ENCODE results near the gene IQSEC3. TPM values are rescaled to one million over a fixed set of nuclear protein-coding genes. Genes with fewer than 3 reads are reported as not detected.

Gene IQSEC3
- polyA plus RNA-seq, 1 experiment: not detected

DNA sequence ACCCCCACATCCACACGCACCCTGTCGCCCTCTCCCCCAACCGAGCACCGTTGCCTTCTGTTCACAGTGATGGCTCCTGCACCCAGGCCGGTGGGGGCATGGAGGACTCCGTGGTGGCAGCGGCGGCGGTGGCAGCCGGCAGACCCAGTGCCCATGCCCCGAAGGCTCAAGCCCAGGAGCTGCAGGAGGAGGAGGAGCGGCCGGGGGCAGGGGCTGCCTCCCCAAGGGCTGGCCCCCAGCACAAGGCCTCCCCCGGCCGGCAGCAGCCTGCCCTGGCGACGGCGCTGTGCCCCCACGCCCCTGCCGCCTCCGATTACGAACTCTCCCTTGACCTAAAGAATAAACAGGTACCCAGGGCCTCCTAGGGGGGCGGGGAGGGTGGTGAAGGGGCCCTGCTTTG lies 59.0 kb downstream of the IQSEC3 start:
- no peaks in the 10 kb centered on the region for H3K36me3 ChIP-seq (ENCODE audit: control insufficient read depth, insufficient read depth, low read length)
- ChIA-PET POLR2A (no interaction called here), CTCF (no interaction called here)
- no peak overlapping the region for H3K4me3 ChIP-seq (ENCODE audit: low read depth, low read length)
- H3K27me3 ChIP-seq (ENCODE audit: control insufficient read depth, insufficient read depth, low read length): peaks cover 4% of the 10 kb centered on the region
- no peak for DNase-seq (ENCODE audit: low read depth)
- TF ChIP-seq, protein P1, sequence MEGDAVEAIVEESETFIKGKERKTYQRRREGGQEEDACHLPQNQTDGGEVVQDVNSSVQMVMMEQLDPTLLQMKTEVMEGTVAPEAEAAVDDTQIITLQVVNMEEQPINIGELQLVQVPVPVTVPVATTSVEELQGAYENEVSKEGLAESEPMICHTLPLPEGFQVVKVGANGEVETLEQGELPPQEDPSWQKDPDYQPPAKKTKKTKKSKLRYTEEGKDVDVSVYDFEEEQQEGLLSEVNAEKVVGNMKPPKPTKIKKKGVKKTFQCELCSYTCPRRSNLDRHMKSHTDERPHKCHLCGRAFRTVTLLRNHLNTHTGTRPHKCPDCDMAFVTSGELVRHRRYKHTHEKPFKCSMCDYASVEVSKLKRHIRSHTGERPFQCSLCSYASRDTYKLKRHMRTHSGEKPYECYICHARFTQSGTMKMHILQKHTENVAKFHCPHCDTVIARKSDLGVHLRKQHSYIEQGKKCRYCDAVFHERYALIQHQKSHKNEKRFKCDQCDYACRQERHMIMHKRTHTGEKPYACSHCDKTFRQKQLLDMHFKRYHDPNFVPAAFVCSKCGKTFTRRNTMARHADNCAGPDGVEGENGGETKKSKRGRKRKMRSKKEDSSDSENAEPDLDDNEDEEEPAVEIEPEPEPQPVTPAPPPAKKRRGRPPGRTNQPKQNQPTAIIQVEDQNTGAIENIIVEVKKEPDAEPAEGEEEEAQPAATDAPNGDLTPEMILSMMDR (IDR thresholded peaks at IDR 0.05; ENCODE audit: insufficient read depth, low read depth, low read length): no peak

DNA sequence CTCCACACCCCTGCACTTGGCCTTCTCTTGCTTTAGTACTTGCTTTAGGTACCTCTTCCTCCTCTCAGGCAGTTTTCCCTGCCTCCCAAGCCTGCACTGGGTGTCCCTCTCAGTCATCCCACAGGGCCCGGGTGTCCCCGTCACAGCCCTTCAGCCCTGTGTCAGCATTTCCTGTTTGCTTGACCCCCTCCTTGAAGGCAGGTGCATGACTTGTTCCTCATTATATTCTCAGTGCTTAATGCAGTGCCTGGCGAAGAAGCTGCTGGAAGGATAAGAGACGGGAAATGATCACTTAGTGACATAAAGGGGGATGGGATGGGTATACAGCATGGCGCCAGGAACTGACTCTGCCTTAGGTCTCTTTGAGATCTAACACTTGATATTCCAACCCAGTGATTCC lies 61.5 kb downstream of the IQSEC3 start:
- peaks cover 2% of the 10 kb centered on the region for H3K27me3 ChIP-seq (ENCODE audit: control insufficient read depth, insufficient read depth, low read length)

DNA sequence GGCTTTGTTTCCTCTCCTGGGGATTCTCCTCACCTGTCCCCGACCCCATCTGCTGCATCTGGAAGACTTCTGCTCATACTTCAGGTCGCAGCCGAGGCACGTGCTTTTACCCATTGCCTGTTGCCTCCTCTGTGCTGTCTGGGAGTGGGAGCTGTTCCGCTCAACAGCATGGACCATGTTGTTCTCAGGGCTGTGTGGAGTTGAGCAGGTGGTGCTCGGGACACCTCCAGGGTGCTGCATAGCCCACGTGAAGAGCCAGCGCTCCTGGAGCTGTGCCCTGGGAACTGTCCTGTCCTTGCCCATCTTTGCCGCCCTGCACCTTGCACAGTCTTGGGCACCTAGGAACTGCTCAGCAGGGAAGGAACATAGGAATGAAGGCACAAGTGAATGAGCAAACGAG lies 62.4 kb downstream of the IQSEC3 start:
- ChIA-PET CTCF (no interaction called here), POLR2A (no interaction called here)
- H3K27me3 ChIP-seq (ENCODE audit: control insufficient read depth, insufficient read depth, low read length): peaks cover 2% of the 10 kb centered on the region
- no peaks in the 10 kb centered on the region for H3K36me3 ChIP-seq (ENCODE audit: control insufficient read depth, insufficient read depth, low read length)
- DNase-seq (ENCODE audit: low read depth): no peak
- TF ChIP-seq, protein P1 (IDR thresholded peaks at IDR 0.05; ENCODE audit: insufficient read depth, low read depth, low read length): no peak
- no peak overlapping the region for H3K4me3 ChIP-seq (ENCODE audit: low read depth, low read length)

More for the DNA sequence above, 61.5 kb downstream of the IQSEC3 start:
- H3K36me3 ChIP-seq (ENCODE audit: control insufficient read depth, insufficient read depth, low read length): no peaks in the 10 kb centered on the region
- ChIA-PET POLR2A (no interaction called here), CTCF (no interaction called here)
- TF ChIP-seq, protein P1 (IDR thresholded peaks at IDR 0.05; ENCODE audit: insufficient read depth, low read depth, low read length): no peak
- H3K4me3 ChIP-seq (ENCODE audit: low read depth, low read length): no peak overlapping the region
- no peak for DNase-seq (ENCODE audit: low read depth)

DNA sequence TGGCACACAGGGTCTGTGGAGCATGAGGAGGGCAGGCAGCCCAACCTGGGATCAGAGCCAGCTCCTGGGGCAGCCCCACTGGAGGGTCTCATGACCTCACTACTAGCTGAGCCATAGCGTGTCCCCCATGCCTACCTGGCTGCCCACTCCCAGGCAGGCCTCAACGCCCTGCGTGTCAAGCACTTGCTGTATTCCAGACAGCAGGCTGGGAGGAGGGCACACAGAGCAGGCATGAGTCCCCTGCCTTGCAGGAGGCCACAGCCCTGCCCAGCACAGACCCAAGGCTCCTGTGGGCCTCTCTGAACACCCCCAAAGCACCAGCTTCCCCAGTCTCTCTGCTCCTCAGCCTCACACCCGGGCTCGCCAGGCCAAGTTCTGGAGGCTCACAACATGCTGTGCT lies 64.0 kb downstream of the IQSEC3 start:
- CTCF ChIA-PET: no interaction called here
- Histone ChIP-seq H3K27me3 (ENCODE audit: control insufficient read depth, insufficient read depth, low read length) (peaks cover 2% of the 10 kb centered on the region), H3K36me3 (ENCODE audit: control insufficient read depth, insufficient read depth, low read length) (no peaks in the 10 kb centered on the region), H3K4me3 (ENCODE audit: low read depth, low read length) (no peak overlapping the region)
- POLR2A ChIA-PET: no interaction called here
- TF ChIP-seq, protein P1 (IDR thresholded peaks at IDR 0.05; ENCODE audit: insufficient read depth, low read depth, low read length): no peak
- DNase-seq (ENCODE audit: low read depth): no peak

DNA sequence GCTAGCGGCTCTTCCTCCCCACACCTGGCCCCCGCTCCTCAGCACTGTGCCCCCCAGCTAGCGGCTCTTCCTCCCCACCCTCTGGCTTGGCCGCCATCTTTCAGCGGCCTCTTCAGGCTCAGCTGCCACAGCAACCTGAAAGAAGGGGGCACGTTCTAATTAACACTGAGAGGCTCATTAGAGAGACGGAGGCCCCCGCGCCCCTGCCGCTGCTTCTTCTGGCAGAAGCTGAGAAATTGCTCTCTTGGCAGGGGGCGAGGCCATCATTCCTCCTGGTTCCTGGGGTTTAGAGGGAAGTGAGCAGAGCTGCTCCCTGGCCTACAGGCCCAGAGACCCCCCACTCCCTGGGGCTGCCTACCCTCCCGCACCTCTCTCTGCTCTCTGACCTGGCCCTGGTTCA lies 64.4 kb downstream of the IQSEC3 start:
- no peak overlapping the region for H3K4me3 ChIP-seq (ENCODE audit: low read depth, low read length)
- POLR2A ChIA-PET: no interaction called here
- CTCF ChIA-PET: no interaction called here
- TF ChIP-seq, protein P1 (IDR thresholded peaks at IDR 0.05; ENCODE audit: insufficient read depth, low read depth, low read length): no peak
- H3K36me3 ChIP-seq (ENCODE audit: control insufficient read depth, insufficient read depth, low read length): no peaks in the 10 kb centered on the region
- no peak for DNase-seq (ENCODE audit: low read depth)
- H3K27me3 ChIP-seq (ENCODE audit: control insufficient read depth, insufficient read depth, low read length): peaks cover 2% of the 10 kb centered on the region

Measured in BJ (cell line).